Osteocyte (in vitro differentiated cells): ENCODE measurements around the gene MYOZ3. TPM values are rescaled to one million over a fixed set of nuclear protein-coding genes. Genes with fewer than 3 reads are reported as not detected.

Experiments used
- DNase-seq: peaks from one replicate; pipeline ENCODE4 v3.0.0; 2021; ENCODE audit warnings: mixed read lengths; ENCODE audit not compliant: unreplicated experiment; ENCODE audit errors: extremely low spot score
- H3K27ac Mint-ChIP-seq: one replicate; pipeline ENCODE4 v1.8.0; 2021; ENCODE audit warnings: mild to moderate bottlenecking, mixed read lengths; ENCODE audit not compliant: unreplicated experiment
- H3K27me3 Mint-ChIP-seq: one replicate; pipeline ENCODE4 v1.8.0; 2021; ENCODE audit warnings: mixed read lengths; ENCODE audit not compliant: unreplicated experiment
- H3K36me3 Mint-ChIP-seq: one replicate; pipeline ENCODE4 v1.8.0; 2021; ENCODE audit warnings: mixed read lengths; ENCODE audit not compliant: unreplicated experiment
- H3K4me1 Mint-ChIP-seq: one replicate; pipeline ENCODE4 v1.8.0; 2021; ENCODE audit warnings: mixed read lengths; ENCODE audit not compliant: unreplicated experiment
- H3K4me3 Mint-ChIP-seq: one replicate; pipeline ENCODE4 v1.8.0; 2021; ENCODE audit warnings: mild to moderate bottlenecking, moderate library complexity, mixed read lengths; ENCODE audit not compliant: unreplicated experiment
- H3K9me3 Mint-ChIP-seq: one replicate; pipeline ENCODE4 v1.8.0; 2021; ENCODE audit warnings: mixed read lengths; ENCODE audit not compliant: unreplicated experiment
- CTCF ChIP-seq: fragments of 200-600 bp; sonication (generic); IDR thresholded peaks from 2 replicates; pipeline ENCODE4 v1.5.0; 2021; ENCODE audit warnings: antibody characterized with exemption, mild to moderate bottlenecking, moderate library complexity
- total RNA-seq: library from RNA; stranded (reverse); gene quantifications from 2 replicates; pipeline ENCODE4 v1.2.1, GENCODE V29; 2021

MYOZ3 gene
- total RNA-seq, 1 donor from 2014 or later = 0.27 TPM

GRCh38 chr5:150638053-150638444 is 23.0 kb upstream of the MYOZ3 start:
- Mint-ChIP-seq H3K9me3 (no peaks in the 10 kb centered on the region), H3K36me3 (no peaks in the 10 kb centered on the region), H3K4me1 (peaks cover 80% of the 10 kb centered on the region), H3K4me3 (no peak overlapping the region), H3K27me3 (no peaks in the 10 kb centered on the region), H3K27ac (peak overlapping the region; percentile 86)
- no peak for DNase-seq
- TF ChIP-seq CTCF = no peak

GRCh38 chr5:150638488-150639376 is 22.3 kb upstream of the MYOZ3 start:
- DNase-seq = no peak
- Mint-ChIP-seq H3K27ac (peak overlapping the region; percentile 46), H3K36me3 (no peaks in the 10 kb centered on the region), H3K27me3 (no peaks in the 10 kb centered on the region), H3K4me1 (peaks cover 81% of the 10 kb centered on the region), H3K9me3 (no peaks in the 10 kb centered on the region), H3K4me3 (no peak overlapping the region)
- TF ChIP-seq CTCF = no peak

GRCh38 chr5:150639377-150639692 is 21.7 kb upstream of the MYOZ3 start:
- no peaks in the 10 kb centered on the region for H3K9me3 Mint-ChIP-seq
- no peak for TF ChIP-seq CTCF
- DNase-seq = no peak
- H3K27me3 Mint-ChIP-seq = no peaks in the 10 kb centered on the region
- peak overlapping the region; percentile 46 for H3K27ac Mint-ChIP-seq
- no peaks in the 10 kb centered on the region for H3K36me3 Mint-ChIP-seq
- H3K4me3 Mint-ChIP-seq = no peak overlapping the region
- H3K4me1 Mint-ChIP-seq = peaks cover 84% of the 10 kb centered on the region

- no peak for DNase-seq
- Mint-ChIP-seq H3K36me3 (no peaks in the 10 kb centered on the region), H3K27ac (peak overlapping the region; percentile 90), H3K9me3 (no peaks in the 10 kb centered on the region), H3K4me1 (peaks cover 88% of the 10 kb centered on the region), H3K4me3 (peak overlapping the region; percentile 26), H3K27me3 (no peaks in the 10 kb centered on the region)
- TF ChIP-seq CTCF = no peak
Observed at GRCh38 chr5:150639751-150640150, 21.3 kb upstream of the MYOZ3 start.

- Mint-ChIP-seq H3K36me3 (no peaks in the 10 kb centered on the region), H3K27me3 (no peaks in the 10 kb centered on the region), H3K4me3 (peak within 1 kb of the TSS; percentile 26), H3K4me1 (peaks cover 95% of the 10 kb centered on the region), H3K27ac (peak within 1 kb of the TSS; percentile 90), H3K9me3 (no peaks in the 10 kb centered on the region)
- no peak for TF ChIP-seq CTCF
- DNase-seq = no peak
Observed at GRCh38 chr5:150640311-150641005, 20.6 kb upstream of the MYOZ3 start, which contains the start of gene SYNPO. SYNPO (plus strand) TSS chr5:150640660; CDS start chr5:150648276, 7,616 bp downstream.
